HG03060 (cell line): ENCODE measurements around the gene CXCL8.

ENCODE experiments used
- ATAC-seq: cut with Tn5 transposase; IDR thresholded peaks from one replicate; pipeline ENCODE4 v1.9.1; 2021; ENCODE audit warnings: low read depth, moderate number of reproducible peaks; ENCODE audit not compliant: unreplicated experiment

Gene CXCL8

DNA sequence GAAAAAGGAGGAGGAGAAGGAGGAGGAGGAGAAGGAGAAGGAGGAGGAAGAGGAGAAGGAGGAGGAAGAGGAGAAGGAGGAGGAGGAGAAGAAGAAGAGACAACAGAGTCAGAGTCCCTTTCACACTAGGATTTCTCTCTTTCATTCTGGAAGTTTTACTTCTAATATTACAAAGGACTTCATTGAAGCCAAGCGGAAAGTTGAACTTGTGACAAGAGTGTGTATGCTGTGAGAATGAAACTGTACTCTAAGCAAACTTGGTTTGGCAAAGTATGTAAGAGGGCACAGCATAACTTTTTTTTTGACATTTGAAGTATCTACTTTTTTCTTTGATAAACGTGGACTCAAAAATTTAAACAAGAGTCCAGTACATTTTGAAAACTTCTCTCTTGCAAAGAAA lies 48.0 kb downstream of the CXCL8 start:
- no peak for ATAC-seq
